ENCODE results near the gene RGL3. TPM values are rescaled to one million over a fixed set of nuclear protein-coding genes. Genes with fewer than 3 reads are reported as not detected.

Gene RGL3
- total RNA-seq, 1 experiment from 2014 or later, result 53.1 TPM

- Mint-ChIP-seq H3K27ac (ENCODE audit: unreplicated experiment) (no peak overlapping the region), H3K4me3 (ENCODE audit: unreplicated experiment) (no peak overlapping the region), H3K36me3 (ENCODE audit: insufficient read depth, unreplicated experiment) (peaks cover 11% of the 10 kb centered on the region), H3K4me1 (ENCODE audit: low read depth, unreplicated experiment) (peaks cover 11% of the 10 kb centered on the region), H3K9me3 (ENCODE audit: unreplicated experiment) (no peaks in the 10 kb centered on the region), H3K27me3 (ENCODE audit: insufficient read depth, unreplicated experiment) (no peaks in the 10 kb centered on the region)
- no peaks in the 10 kb centered on the region for H3K36me3 ChIP-seq (ENCODE audit: control insufficient read depth, insufficient read depth, low read length)
- H3K4me3 ChIP-seq (ENCODE audit: low read depth, low read length), result no peak overlapping the region
- H3K4me1 ChIP-seq, result no peaks in the 10 kb centered on the region
- CTCF ChIA-PET, result interaction anchor here (0.7 kb wide), 1 partner anchor 68 kb away, joined by 3 read pairs; no protein-coding TSS in a partner anchor
- no peak for DNase-seq
- intact Hi-C loops (cut with micrococcal nuclease; ENCODE audit: unreplicated experiment), result no loop called here
- BruUV-seq (replicated peaks), result no TSS peak
- TF ChIP-seq CTCF (IDR thresholded peaks at IDR 0.05; ENCODE audit: insufficient read depth in 1 of 2, low read depth in 1 of 2, low read length in 1 of 2, severe bottlenecking in 1 of 2, unreplicated experiment in 1 of 2), result no peak
- no peaks in the 10 kb centered on the region for H3K27me3 ChIP-seq (replicated peaks; ENCODE audit: control insufficient read depth, insufficient read depth, low read length)
- POLR2A ChIA-PET, result no interaction called here
- H3K9me3 ChIP-seq, result no peaks in the 10 kb centered on the region
Observed at GRCh38 chr19:11359421-11359820, 59.7 kb downstream of the RGL3 start.

- no peaks in the 10 kb centered on the region for H3K9me3 Mint-ChIP-seq (ENCODE audit: unreplicated experiment)
- no peaks in the 10 kb centered on the region for H3K27me3 Mint-ChIP-seq (ENCODE audit: insufficient read depth, unreplicated experiment)
- H3K27ac Mint-ChIP-seq (ENCODE audit: unreplicated experiment), result no peak overlapping the region
- no peak overlapping the region for H3K4me3 ChIP-seq (ENCODE audit: low read depth, low read length)
- DNase-seq, result no peak
- no peaks in the 10 kb centered on the region for H3K27me3 ChIP-seq (replicated peaks; ENCODE audit: control insufficient read depth, insufficient read depth, low read length)
- intact Hi-C loops (cut with micrococcal nuclease; ENCODE audit: unreplicated experiment), result no loop called here
- ChIA-PET POLR2A (no interaction called here), CTCF (no interaction called here)
- H3K36me3 ChIP-seq (ENCODE audit: control insufficient read depth, insufficient read depth, low read length), result no peaks in the 10 kb centered on the region
- H3K9me3 ChIP-seq, result no peaks in the 10 kb centered on the region
- peaks cover 11% of the 10 kb centered on the region for H3K36me3 Mint-ChIP-seq (ENCODE audit: insufficient read depth, unreplicated experiment)
- TF ChIP-seq CTCF (IDR thresholded peaks at IDR 0.05; ENCODE audit: insufficient read depth in 1 of 2, low read depth in 1 of 2, low read length in 1 of 2, severe bottlenecking in 1 of 2, unreplicated experiment in 1 of 2), result no peak
- BruUV-seq (replicated peaks), result no TSS peak
- no peaks in the 10 kb centered on the region for H3K4me1 ChIP-seq
- peaks cover 9% of the 10 kb centered on the region for H3K4me1 Mint-ChIP-seq (ENCODE audit: low read depth, unreplicated experiment)
- H3K4me3 Mint-ChIP-seq (ENCODE audit: unreplicated experiment), result peak overlapping the region; percentile 82
Observed at GRCh38 chr19:11356676-11357550, 62.2 kb downstream of the RGL3 start.

GRCh38 chr19:11356074-11356397, 63.1 kb downstream of the RGL3 start:
- intact Hi-C loops (cut with micrococcal nuclease; ENCODE audit: unreplicated experiment), result no loop called here

More at GRCh38 chr19:11356074-11356397, 63.1 kb downstream of the RGL3 start:
- TSS peak; percentile 22 for BruUV-seq (replicated peaks)
- no peaks in the 10 kb centered on the region for H3K9me3 ChIP-seq
- Mint-ChIP-seq H3K36me3 (ENCODE audit: insufficient read depth, unreplicated experiment) (peaks cover 11% of the 10 kb centered on the region), H3K4me3 (ENCODE audit: unreplicated experiment) (peak overlapping the region; percentile 82), H3K27ac (ENCODE audit: unreplicated experiment) (peak overlapping the region; percentile 30), H3K27me3 (ENCODE audit: insufficient read depth, unreplicated experiment) (no peaks in the 10 kb centered on the region), H3K4me1 (ENCODE audit: low read depth, unreplicated experiment) (peaks cover 5% of the 10 kb centered on the region), H3K9me3 (ENCODE audit: unreplicated experiment) (no peaks in the 10 kb centered on the region)
- TF ChIP-seq CTCF (IDR thresholded peaks at IDR 0.05; ENCODE audit: insufficient read depth in 1 of 2, low read depth in 1 of 2, low read length in 1 of 2, severe bottlenecking in 1 of 2, unreplicated experiment in 1 of 2), result no peak
- CTCF ChIA-PET, result interaction anchor here (0.6 kb wide), 1 partner anchor 126 kb away, joined by 3 read pairs; no protein-coding TSS in a partner anchor
- no peaks in the 10 kb centered on the region for H3K36me3 ChIP-seq (ENCODE audit: control insufficient read depth, insufficient read depth, low read length)
- H3K4me3 ChIP-seq (ENCODE audit: low read depth, low read length), result peak overlapping the region; percentile 60
- no peaks in the 10 kb centered on the region for H3K27me3 ChIP-seq (replicated peaks; ENCODE audit: control insufficient read depth, insufficient read depth, low read length)
- H3K4me1 ChIP-seq, result no peaks in the 10 kb centered on the region
- POLR2A ChIA-PET, result no interaction called here
- no peak for DNase-seq
